ENCODE measurements around the gene ALDH1L2. TPM values are rescaled to one million over a fixed set of nuclear protein-coding genes. Genes with fewer than 3 reads are reported as not detected.
A peak's percentile ranks its signal among the peaks of the same experiment; 100 is the strongest.

The ALDH1L2 gene
- total and polyA plus RNA-seq, 9 of the 15 experiments (the other 6 are each of a cell fraction or from before 2014, with no cell fraction given): 1.1 to 9.9 (median 3.8) TPM

DNA sequence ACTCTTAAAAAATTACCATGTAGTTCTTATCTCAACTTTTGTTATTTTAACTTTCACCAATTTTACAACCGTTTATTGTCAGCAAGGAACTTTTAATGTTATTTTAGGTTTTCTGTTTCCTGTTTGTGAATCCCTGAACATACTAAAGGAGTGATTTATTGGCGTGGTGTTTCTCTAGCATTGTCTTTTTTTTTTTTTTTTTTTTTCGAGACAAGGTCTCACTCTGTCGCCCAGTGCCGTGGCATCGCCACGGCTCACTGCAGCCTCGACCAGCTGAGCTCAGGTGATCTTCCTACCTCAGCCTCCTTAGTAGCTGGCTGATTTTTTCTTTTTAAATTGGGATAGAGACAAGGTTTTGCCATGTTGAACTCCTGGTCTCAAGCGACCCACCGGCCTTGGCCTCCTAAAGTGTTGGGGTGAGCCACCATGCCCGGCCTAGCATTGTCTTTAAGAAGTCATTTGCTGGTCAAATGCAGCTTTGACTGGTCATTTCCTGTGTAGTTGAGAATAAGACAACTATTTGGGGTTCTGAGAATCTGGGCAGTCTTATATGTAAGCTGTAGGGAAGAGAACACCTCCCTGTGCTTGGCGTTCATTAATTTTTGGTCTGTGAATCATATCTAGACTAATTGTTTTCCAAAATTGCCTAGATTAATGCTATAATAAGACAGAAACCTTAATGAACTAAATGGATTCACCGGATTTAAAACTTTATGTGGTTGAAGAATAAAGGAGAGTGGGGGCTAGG, 25.4 kb upstream of the ALDH1L2 start:
- POLR2A ChIA-PET: interaction anchor here (0.6 to 2.3 kb wide), 5 partner anchors 8 to 83 kb away, joined by 3 to 10 read pairs (median 3); no protein-coding TSS in a partner anchor
- H4K20me1 ChIP-seq (replicated peaks; ENCODE audit: control insufficient read depth, insufficient read depth, low read length): no peaks in the 10 kb centered on the region
- in situ Hi-C loops (cut with MboI) (no loop called here), intact Hi-C loops (cut with micrococcal nuclease) (no loop called here)
- FAIRE-seq (peak; percentile 49), DNase-seq (ENCODE audit: extremely low read depth in 1 of 4, low spot score in 3 of 4) (peak in 1 of 4 experiments; percentile 50), ATAC-seq (peak; percentile 10)
- no peaks in the 10 kb centered on the region for H3K27me3 ChIP-seq (ENCODE audit: control insufficient read depth in 2 of 2, insufficient read depth in 2 of 2, low read length in 2 of 2)
- H3K9ac ChIP-seq (ENCODE audit: insufficient read depth in 1 of 2, low read depth in 2 of 2, low read length in 2 of 2): peak overlapping the region; percentile 82 to 89
- H3K9me3 ChIP-seq (replicated peaks; ENCODE audit: control insufficient read depth, insufficient read depth, low read depth, low read length): no peaks in the 10 kb centered on the region
- H3K4me1 ChIP-seq (replicated peaks in 1 of 2; ENCODE audit: control insufficient read depth in 2 of 2, insufficient read depth in 2 of 2, low read length in 2 of 2): peaks cover 0 to 5% of the 10 kb centered on the region in 2 experiments; a peak in 2 of 5 replicates
- peak overlapping the region; percentile 62 for H2AFZ ChIP-seq (ENCODE audit: low read depth, low read length)
- H3K9me1 ChIP-seq (ENCODE audit: control insufficient read depth, insufficient read depth, low read length): no peaks in the 10 kb centered on the region
- peak overlapping the region; percentile 78 for H3K4me3 ChIP-seq
- peak overlapping the region; percentile 54 for H3K27ac ChIP-seq (ENCODE audit: extremely low read depth, low read depth, low read length)
- H3K4me2 ChIP-seq (ENCODE audit: insufficient read depth, low read length): peak overlapping the region; percentile 94
- peaks cover 62% of the 10 kb centered on the region for H3K79me2 ChIP-seq (ENCODE audit: control insufficient read depth, insufficient read depth, low read length)
- CTCF ChIA-PET (ENCODE audit: low intra/inter-chr PET ratio): no interaction called here
- peaks cover 29% of the 10 kb centered on the region; the same call in 2 of the 3 replicates for H3K36me3 ChIP-seq (ENCODE audit: control insufficient read depth, insufficient read depth, low read length)
- BruUV-seq (replicated peaks): no TSS peak
- 7% methylated on average over 8 of the region's 13 CpGs for WGBS (ENCODE audit: insufficient coverage, low coverage, missing lambda C conversion rate)
- TF ChIP-seq HLTF (IDR thresholded peaks at IDR 0.05) (no peak), TAL1 (IDR thresholded peaks at IDR 0.05) (no peak), ZNF584 (CRISPR knock-in tag; IDR thresholded peaks at IDR 0.05; ENCODE audit: low read depth) (no peak), ZBTB7A (IDR thresholded peaks at IDR 0.05; ENCODE audit: borderline replicate concordance, control insufficient read depth, low read depth, low read length) (no peak), XRCC3 (IDR thresholded peaks at IDR 0.05) (no peak), KDM5B (IDR thresholded peaks at IDR 0.05; ENCODE audit: insufficient replicate concordance, low read depth, low read length) (peak; percentile 37), ZNF384 (IDR thresholded peaks at IDR 0.05; ENCODE audit: low read depth, low read length) (peak; percentile 49), CHCHD3 (CRISPR knock-in tag; IDR thresholded peaks at IDR 0.05) (no peak), PHF21A (IDR thresholded peaks at IDR 0.05; ENCODE audit: borderline replicate concordance, low read depth) (no peak), ZNF785 (CRISPR knock-in tag; IDR thresholded peaks at IDR 0.05) (no peak), ZBTB17 (CRISPR knock-in tag; IDR thresholded peaks at IDR 0.05) (no peak), KLF13 (tag; IDR thresholded peaks at IDR 0.05; ENCODE audit: borderline replicate concordance, low read depth) (no peak), BMI1 (IDR thresholded peaks at IDR 0.05; ENCODE audit: low read length) (no peak), POLR2G (IDR thresholded peaks at IDR 0.05; ENCODE audit: low read depth, low read length) (no peak), MEIS2 (IDR thresholded peaks at IDR 0.05; ENCODE audit: partially characterized antibody) (peak; percentile 38), NCOA1 (IDR thresholded peaks at IDR 0.05; ENCODE audit: low read depth) (no peak), BRD9 (IDR thresholded peaks at IDR 0.05; ENCODE audit: low read depth, partially characterized antibody) (no peak), NBN (IDR thresholded peaks at IDR 0.05; ENCODE audit: low read depth) (no peak)
- TF ChIP-seq, protein P1, sequence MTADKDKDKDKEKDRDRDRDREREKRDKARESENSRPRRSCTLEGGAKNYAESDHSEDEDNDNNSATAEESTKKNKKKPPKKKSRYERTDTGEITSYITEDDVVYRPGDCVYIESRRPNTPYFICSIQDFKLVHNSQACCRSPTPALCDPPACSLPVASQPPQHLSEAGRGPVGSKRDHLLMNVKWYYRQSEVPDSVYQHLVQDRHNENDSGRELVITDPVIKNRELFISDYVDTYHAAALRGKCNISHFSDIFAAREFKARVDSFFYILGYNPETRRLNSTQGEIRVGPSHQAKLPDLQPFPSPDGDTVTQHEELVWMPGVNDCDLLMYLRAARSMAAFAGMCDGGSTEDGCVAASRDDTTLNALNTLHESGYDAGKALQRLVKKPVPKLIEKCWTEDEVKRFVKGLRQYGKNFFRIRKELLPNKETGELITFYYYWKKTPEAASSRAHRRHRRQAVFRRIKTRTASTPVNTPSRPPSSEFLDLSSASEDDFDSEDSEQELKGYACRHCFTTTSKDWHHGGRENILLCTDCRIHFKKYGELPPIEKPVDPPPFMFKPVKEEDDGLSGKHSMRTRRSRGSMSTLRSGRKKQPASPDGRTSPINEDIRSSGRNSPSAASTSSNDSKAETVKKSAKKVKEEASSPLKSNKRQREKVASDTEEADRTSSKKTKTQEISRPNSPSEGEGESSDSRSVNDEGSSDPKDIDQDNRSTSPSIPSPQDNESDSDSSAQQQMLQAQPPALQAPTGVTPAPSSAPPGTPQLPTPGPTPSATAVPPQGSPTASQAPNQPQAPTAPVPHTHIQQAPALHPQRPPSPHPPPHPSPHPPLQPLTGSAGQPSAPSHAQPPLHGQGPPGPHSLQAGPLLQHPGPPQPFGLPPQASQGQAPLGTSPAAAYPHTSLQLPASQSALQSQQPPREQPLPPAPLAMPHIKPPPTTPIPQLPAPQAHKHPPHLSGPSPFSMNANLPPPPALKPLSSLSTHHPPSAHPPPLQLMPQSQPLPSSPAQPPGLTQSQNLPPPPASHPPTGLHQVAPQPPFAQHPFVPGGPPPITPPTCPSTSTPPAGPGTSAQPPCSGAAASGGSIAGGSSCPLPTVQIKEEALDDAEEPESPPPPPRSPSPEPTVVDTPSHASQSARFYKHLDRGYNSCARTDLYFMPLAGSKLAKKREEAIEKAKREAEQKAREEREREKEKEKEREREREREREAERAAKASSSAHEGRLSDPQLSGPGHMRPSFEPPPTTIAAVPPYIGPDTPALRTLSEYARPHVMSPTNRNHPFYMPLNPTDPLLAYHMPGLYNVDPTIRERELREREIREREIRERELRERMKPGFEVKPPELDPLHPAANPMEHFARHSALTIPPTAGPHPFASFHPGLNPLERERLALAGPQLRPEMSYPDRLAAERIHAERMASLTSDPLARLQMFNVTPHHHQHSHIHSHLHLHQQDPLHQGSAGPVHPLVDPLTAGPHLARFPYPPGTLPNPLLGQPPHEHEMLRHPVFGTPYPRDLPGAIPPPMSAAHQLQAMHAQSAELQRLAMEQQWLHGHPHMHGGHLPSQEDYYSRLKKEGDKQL (CRISPR knock-in tag; IDR thresholded peaks at IDR 0.05; ENCODE audit: borderline replicate concordance): no peak

All from K562 (cell line).